GM19438 (cell line): ENCODE data around the gene TXNDC11.
"Not testable (repeated sequence)": the region's sequence is repeated elsewhere in the genome, so short reads cannot be mapped to it uniquely, and the experiment has no call there.

Experiments used
- ATAC-seq: cut with Tn5 transposase; IDR thresholded peaks from one replicate; pipeline ENCODE4 v1.9.1; 2021; ENCODE audit warnings: low read depth; ENCODE audit not compliant: unreplicated experiment

The TXNDC11 gene, protein sequence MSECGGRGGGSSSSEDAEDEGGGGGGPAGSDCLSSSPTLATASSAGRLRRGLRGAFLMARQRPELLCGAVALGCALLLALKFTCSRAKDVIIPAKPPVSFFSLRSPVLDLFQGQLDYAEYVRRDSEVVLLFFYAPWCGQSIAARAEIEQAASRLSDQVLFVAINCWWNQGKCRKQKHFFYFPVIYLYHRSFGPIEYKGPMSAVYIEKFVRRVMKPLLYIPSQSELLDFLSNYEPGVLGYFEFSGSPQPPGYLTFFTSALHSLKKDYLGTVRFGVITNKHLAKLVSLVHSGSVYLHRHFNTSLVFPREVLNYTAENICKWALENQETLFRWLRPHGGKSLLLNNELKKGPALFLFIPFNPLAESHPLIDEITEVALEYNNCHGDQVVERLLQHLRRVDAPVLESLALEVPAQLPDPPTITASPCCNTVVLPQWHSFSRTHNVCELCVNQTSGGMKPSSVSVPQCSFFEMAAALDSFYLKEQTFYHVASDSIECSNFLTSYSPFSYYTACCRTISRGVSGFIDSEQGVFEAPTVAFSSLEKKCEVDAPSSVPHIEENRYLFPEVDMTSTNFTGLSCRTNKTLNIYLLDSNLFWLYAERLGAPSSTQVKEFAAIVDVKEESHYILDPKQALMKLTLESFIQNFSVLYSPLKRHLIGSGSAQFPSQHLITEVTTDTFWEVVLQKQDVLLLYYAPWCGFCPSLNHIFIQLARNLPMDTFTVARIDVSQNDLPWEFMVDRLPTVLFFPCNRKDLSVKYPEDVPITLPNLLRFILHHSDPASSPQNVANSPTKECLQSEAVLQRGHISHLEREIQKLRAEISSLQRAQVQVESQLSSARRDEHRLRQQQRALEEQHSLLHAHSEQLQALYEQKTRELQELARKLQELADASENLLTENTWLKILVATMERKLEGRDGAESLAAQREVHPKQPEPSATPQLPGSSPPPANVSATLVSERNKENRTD

GRCh38 chr16:11742536-11743307, at the start of gene TXNDC11:
TSS of gene TXNDC11 (minus strand) at chr16:11742857. CDS start at chr16:11742730, 127 bp downstream.
- peak; percentile 85 for ATAC-seq

GRCh38 chr16:11791144-11791828, 48.6 kb upstream of the TXNDC11 start:
- no peak for ATAC-seq

- ATAC-seq: no peak
Observed at GRCh38 chr16:11788914-11789313, 46.3 kb upstream of the TXNDC11 start.

- ATAC-seq: not testable (repeated sequence)
Observed at GRCh38 chr16:11784980-11785599, 42.4 kb upstream of the TXNDC11 start.

DNA sequence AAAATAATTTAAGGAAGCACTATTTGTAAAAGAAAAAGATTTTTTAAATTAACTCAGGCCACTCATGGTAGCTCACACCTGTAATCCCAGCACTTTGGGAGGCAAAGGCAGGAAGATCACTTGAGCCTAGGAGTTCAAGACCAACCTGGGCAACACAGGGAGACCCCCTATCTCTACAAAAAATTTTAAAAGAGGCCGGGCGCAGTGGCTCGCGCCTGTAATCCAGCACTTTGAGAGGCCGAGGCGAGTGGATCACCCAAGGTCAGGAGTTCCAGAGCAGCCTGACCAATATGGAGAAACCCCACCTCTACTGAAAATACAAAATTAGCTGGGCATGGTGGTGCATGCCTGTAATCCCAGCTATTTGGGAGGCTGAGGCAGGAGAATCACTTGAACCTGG, 41.7 kb upstream of the TXNDC11 start:
- not testable (repeated sequence) for ATAC-seq

GRCh38 chr16:11784038-11784369, 41.3 kb upstream of the TXNDC11 start:
- no peak for ATAC-seq

GRCh38 chr16:11783319-11784037, 40.8 kb upstream of the TXNDC11 start:
- peak; percentile 45 for ATAC-seq

- no peak for ATAC-seq
Observed at GRCh38 chr16:11781773-11782172, 39.1 kb upstream of the TXNDC11 start.

DNA sequence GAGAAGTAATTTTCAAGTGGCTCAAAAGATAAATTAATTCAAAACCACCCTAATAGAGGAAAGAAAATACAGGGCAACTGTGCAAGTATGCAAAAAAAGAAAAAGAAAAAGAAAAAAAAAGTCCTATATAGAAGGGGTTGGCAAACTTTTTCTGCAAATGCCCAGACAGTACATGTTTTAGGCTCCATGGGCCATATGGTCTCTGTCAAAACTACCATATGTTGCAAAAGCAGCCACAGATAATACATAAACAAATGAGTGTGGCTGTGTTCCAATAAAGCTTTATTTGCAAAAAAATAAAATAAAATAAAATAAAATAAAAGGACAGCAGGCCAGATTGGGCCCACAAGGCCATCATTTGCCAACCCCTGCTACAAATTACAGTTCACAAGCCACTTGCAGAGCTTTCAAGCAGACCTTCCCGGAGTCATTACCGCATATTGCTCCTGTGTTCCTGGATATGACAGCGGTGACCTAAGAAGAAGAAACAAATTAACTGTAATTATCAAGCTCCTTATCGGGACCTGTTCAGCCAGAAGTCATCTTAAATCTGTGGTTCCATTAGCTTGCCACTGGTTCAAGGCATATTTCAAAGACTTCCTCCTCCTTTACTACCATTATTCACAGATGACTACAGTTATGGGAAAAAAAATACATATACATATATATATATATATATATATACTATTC, 38.5 kb upstream of the TXNDC11 start:
- no peak for ATAC-seq

DNA sequence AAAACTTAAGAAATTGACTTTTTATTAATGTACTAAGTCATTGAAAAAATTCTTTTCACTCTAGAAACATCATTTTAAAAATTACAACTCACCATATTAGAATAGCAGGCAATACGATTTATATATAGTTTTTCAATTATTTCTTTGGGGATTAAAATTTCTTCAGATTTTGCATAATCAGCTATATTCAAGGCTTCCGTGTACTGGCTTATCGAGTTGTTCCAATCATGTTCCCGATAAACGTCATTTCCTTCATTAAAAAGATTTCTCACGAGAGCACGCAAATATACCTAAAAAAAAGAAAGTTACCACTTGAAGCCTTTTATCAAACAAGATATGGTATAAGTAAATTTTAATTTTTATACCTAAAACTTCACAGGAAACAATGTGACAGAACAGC, 36.4 kb upstream of the TXNDC11 start:
- no peak for ATAC-seq

GRCh38 chr16:11774065-11774626, 31.5 kb upstream of the TXNDC11 start:
- no peak for ATAC-seq

DNA sequence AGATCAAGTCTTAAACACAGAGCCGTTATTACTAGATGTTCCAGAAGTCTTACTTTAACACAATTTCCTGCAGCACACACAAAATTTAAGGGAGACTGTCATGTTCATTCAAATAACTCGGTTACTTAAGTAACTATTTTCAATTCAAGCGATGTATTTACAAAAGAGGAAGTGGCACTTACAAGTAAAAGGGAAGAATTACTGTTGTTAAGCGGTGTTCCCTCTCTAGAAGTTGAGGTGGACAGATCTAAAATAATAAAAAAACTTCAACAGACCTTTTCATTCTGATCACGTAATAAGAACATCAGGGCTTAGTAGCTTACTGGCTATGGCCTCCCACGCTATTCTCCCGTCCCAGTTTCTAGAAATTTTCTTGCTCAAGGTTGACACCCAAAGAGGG, 26.2 kb upstream of the TXNDC11 start:
- no peak for ATAC-seq

DNA sequence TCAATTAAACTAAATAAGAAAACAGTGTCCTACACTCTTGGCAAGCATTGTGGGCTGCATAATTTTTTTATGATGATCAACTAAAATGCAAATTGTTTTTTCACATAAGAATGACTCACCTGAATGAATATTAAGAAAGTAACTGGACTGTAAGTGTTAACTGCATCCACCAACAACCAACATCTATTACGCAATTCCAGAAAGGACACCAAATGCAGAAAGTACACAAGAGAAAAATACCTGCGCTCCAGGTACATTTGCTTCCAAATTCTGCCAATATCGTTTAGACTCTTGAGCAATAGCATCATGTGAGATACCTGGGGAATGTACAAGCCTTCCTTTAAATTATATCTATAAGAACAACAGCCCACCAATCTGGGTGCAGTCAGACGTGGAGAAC, 19.8 kb upstream of the TXNDC11 start:
- ATAC-seq: no peak

DNA sequence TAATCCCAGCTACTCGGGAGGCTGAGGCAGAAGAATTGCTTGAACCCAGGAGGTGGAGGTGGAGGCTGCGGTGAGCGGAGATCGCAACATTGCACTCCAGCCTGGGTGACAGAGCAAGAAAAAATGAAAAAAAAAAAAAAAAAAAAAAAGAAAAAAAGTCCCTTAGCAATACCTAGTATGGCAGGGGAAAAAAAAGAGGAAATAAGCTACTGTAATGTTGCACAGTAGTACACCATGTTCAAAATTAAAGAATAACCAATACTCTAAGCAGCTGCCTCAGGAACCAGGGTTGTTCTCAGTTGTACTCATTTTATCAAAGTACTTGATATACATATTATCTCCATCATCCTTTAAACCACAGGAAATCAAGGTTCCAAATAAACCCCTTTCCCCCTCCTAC, 17.3 kb upstream of the TXNDC11 start:
- ATAC-seq: no peak

DNA sequence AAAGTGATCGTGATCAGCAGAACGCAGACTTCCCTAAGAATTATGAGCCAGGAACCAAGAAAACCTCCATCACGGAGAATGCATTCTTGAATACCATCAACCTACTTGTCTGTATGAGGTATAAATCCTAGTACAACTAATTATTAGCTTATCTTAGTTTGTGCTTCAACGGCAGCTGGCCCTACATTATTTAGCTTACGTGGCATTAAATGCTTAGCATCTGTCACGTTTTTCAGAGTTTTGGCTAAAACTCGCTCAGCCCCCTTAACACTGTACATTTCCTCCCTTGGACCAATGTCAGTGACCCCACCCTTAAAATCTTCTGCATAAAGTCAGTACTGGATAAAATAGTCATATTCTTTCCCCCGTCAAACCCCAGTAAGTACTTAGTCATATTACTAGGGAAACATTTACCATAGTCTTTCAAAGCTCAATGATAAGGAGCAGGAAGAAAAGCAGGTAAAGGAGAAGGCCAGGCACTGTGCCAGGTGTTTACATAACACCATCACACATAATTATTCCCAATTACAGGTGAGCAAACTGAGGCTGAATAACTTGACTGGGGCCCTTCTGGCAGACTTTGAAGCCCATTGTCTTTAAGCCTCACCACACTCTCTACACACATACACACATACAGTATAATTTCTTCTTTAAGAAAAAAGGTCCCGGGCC, 16.6 kb upstream of the TXNDC11 start:
- no peak for ATAC-seq

DNA sequence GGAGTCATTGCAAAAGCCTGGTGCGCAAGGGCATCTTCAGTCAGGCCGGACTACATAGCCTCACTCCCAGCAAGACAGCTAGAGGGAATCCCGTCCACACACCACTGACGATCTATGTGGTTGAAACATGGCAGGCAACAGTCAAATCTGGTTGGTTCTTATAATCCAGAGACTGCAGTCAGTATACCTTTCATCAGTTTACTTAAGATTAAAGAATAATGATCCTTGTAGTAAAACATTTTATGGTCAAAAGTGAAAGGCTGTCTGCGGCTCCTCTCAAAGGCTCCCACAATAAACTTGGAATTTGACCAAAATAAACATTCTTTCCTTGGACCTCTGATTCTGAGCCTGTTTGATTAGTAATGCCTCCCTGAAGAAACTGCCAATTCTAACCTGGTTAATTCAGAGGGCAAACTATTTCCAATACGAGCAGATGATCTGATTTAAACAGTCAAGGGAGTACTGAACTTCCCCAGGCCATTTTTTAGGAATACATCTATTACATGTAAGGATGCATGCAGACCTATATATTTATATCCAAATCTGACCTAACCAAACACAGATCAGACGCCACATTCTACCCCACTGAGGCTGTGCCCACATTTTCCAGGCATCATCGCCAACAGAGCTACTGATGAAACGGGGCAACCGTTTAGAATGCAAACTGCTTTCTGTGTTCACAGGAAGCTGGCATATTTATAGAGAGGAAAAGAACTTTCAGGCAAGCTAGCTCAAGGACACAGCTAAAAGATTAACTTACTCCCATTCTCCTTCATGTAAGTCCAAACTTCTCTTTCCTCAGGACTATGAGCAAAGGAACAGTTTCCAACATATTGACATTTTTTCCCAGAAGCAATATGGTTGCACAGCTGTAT, 15.3 kb upstream of the TXNDC11 start:
- no peak for ATAC-seq

GRCh38 chr16:11756248-11756647, 13.6 kb upstream of the TXNDC11 start:
- no peak for ATAC-seq
